PC-9 (cell line): ENCODE data around the gene CPD.

ENCODE experiments used
- CTCF ChIP-seq: fragments of 200-600 bp; sonication (generic); conservative IDR thresholded peaks from 2 replicates; pipeline ENCODE4 v1.6.1; 2017; ENCODE audit warnings: mixed run types, antibody characterized with exemption, mild to moderate bottlenecking, moderate library complexity
- EZH2 ChIP-seq: fragments of 200-600 bp; sonication (generic); IDR thresholded peaks from 2 replicates; pipeline ENCODE4 v1.8.0; 2017; ENCODE audit warnings: antibody characterized with exemption, low read depth

GRCh38 chr17:30468465-30468864 lies 89.7 kb downstream of the CPD start:
- TF ChIP-seq CTCF (no peak), EZH2 (no peak)
